DOHH2 (cell line): ENCODE results near the gene SPATA12.

Source experiments
- H3F3A ChIP-seq: fragments of 200-600 bp; sonication (generic), shearing (Covaris generic); 2 replicates; pipeline ENCODE4 v1.6.0; 2016; ENCODE audit warnings: antibody characterized with exemption, mild to moderate bottlenecking; ENCODE audit not compliant: control insufficient read depth, insufficient read depth
- H3K27ac ChIP-seq: fragments of 200-600 bp; sonication (generic); 2 replicates; pipeline ENCODE4 v1.5.1; 2014; ENCODE audit warnings: low read depth, mild to moderate bottlenecking, low read length, moderate library complexity
- H3K27me3 ChIP-seq: fragments of 200-600 bp; sonication (generic); 2 replicates; pipeline ENCODE4 v1.6.1; 2014; ENCODE audit warnings: mild to moderate bottlenecking, low read length, mixed read lengths; ENCODE audit not compliant: control insufficient read depth
- H3K36me3 ChIP-seq: fragments of 200-600 bp; sonication (generic); 2 replicates; pipeline ENCODE4 v1.6.1; 2014; ENCODE audit warnings: mild to moderate bottlenecking, low read length, moderate library complexity, mixed read lengths; ENCODE audit not compliant: control insufficient read depth
- H3K4me1 ChIP-seq: fragments of 200-600 bp; sonication (generic); 2 replicates; pipeline ENCODE4 v1.6.1; 2014; ENCODE audit warnings: mild to moderate bottlenecking, low read length, mixed read lengths; ENCODE audit not compliant: control insufficient read depth
- H3K4me2 ChIP-seq: fragments of 200-600 bp; sonication (generic); 2 replicates; pipeline ENCODE4 v1.6.0; 2014; ENCODE audit warnings: mild to moderate bottlenecking, low read length, moderate library complexity
- H3K4me3 ChIP-seq: fragments of 200-600 bp; sonication (generic); 2 replicates; pipeline ENCODE4 v1.5.1; 2014; ENCODE audit warnings: mild to moderate bottlenecking, low read length, mixed read lengths
- H3K79me2 ChIP-seq: fragments of 200-600 bp; sonication (generic); 2 replicates; pipeline ENCODE4 v1.6.1; 2014; ENCODE audit warnings: mild to moderate bottlenecking, low read length, mixed read lengths; ENCODE audit not compliant: control insufficient read depth
- H3K9me2 ChIP-seq: fragments of 200-600 bp; sonication (generic); replicated peaks from 2 replicates; pipeline ENCODE4 v1.6.1; 2014; ENCODE audit warnings: mild to moderate bottlenecking, low read length, mixed read lengths; ENCODE audit not compliant: control insufficient read depth
- H3K9me3 ChIP-seq: fragments of 200-600 bp; sonication (generic); 2 replicates; pipeline ENCODE4 v1.6.1; 2014; ENCODE audit warnings: antibody characterized with exemption, low read length, mixed read lengths; ENCODE audit not compliant: control insufficient read depth, insufficient read depth
- H4K20me1 ChIP-seq: fragments of 200-600 bp; sonication (generic); 2 replicates; pipeline ENCODE4 v1.6.0; 2014; ENCODE audit warnings: low read depth, mild to moderate bottlenecking, antibody characterized with exemption, low read length, moderate library complexity; ENCODE audit not compliant: control insufficient read depth, insufficient read depth
- CTCF ChIP-seq: fragments of 200-600 bp; sonication (generic); IDR thresholded peaks from one replicate; pipeline ENCODE4 v1.5.1; 2014; ENCODE audit warnings: antibody characterized with exemption, mild to moderate bottlenecking, low read depth, low read length; ENCODE audit not compliant: poor library complexity, severe bottlenecking
- EZH2phosphoT487 ChIP-seq: fragments of 200-600 bp; sonication (generic); IDR thresholded peaks from 2 replicates; pipeline ENCODE4 v1.6.1; 2017; ENCODE audit warnings: borderline replicate concordance, mild to moderate bottlenecking, antibody characterized with exemption, low read length, moderate library complexity, mixed read lengths

The SPATA12 gene

GRCh38 chr3:57110214-57110613 is 49.8 kb downstream of the SPATA12 start:
- Histone ChIP-seq H3F3A (no peaks in the 10 kb centered on the region), H3K4me1 (no peaks in the 10 kb centered on the region), H3K27ac (no peak overlapping the region), H3K79me2 (no peaks in the 10 kb centered on the region), H3K9me3 (no peaks in the 10 kb centered on the region), H3K4me3 (no peak overlapping the region), H3K4me2 (no peak overlapping the region), H3K36me3 (no peaks in the 10 kb centered on the region), H3K9me2 (no peaks in the 10 kb centered on the region), H4K20me1 (no peaks in the 10 kb centered on the region), H3K27me3 (peaks cover under 1% of the 10 kb centered on the region; the same call in 1 of the 2 replicates)
- TF ChIP-seq EZH2phosphoT487 (no peak), CTCF (no peak)

- Histone ChIP-seq H4K20me1 (no peaks in the 10 kb centered on the region), H3K79me2 (no peaks in the 10 kb centered on the region), H3K4me2 (no peak overlapping the region), H3K9me2 (no peaks in the 10 kb centered on the region), H3F3A (no peaks in the 10 kb centered on the region), H3K4me1 (no peaks in the 10 kb centered on the region), H3K27me3 (peaks cover 4% of the 10 kb centered on the region; the same call in 1 of the 2 replicates), H3K9me3 (no peaks in the 10 kb centered on the region), H3K4me3 (no peak overlapping the region), H3K27ac (no peak overlapping the region), H3K36me3 (no peaks in the 10 kb centered on the region)
- TF ChIP-seq EZH2phosphoT487 = no peak
Measured at GRCh38 chr3:57110798-57111197, 50.3 kb downstream of the SPATA12 start.

DNA sequence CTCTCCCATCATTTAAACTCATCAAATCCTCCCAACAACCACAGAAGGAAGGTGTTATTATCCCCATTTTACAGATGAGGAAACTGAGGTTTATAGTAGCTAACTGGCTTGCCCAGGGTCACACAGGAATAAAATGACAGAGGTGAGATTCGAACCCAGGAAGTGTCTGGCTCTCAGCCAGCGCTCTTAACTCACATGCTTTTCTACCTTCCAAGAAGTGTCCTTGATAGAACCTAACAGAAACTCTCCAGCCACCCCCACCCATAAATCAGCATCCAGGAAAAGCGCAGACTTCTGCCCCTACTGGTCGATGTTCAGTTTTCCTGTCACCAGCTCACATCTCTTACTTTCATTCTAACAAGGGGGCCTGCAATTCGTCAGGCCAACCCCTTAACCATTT is 51.7 kb downstream of the SPATA12 start:
- peak; percentile 62 for TF ChIP-seq CTCF
- no peak for TF ChIP-seq EZH2phosphoT487
- Histone ChIP-seq H4K20me1 (no peaks in the 10 kb centered on the region), H3K4me1 (no peaks in the 10 kb centered on the region), H3K9me2 (no peaks in the 10 kb centered on the region), H3K9me3 (no peaks in the 10 kb centered on the region), H3K27ac (no peak overlapping the region), H3K27me3 (peaks cover 4% of the 10 kb centered on the region; the same call in 1 of the 2 replicates), H3F3A (no peaks in the 10 kb centered on the region), H3K4me3 (no peak overlapping the region), H3K4me2 (no peak overlapping the region), H3K79me2 (no peaks in the 10 kb centered on the region), H3K36me3 (no peaks in the 10 kb centered on the region)

- TF ChIP-seq EZH2phosphoT487 (no peak), CTCF (no peak)
Measured at GRCh38 chr3:57116501-57116900, 56.0 kb downstream of the SPATA12 start.

More at GRCh38 chr3:57116501-57116900, 56.0 kb downstream of the SPATA12 start:
- no peak overlapping the region for H3K4me3 ChIP-seq
- H3F3A ChIP-seq = no peaks in the 10 kb centered on the region
- H3K4me1 ChIP-seq = no peaks in the 10 kb centered on the region
- no peaks in the 10 kb centered on the region for H3K36me3 ChIP-seq
- no peak overlapping the region for H3K27ac ChIP-seq
- no peak overlapping the region for H3K4me2 ChIP-seq
- no peaks in the 10 kb centered on the region for H3K9me3 ChIP-seq
- no peaks in the 10 kb centered on the region for H3K9me2 ChIP-seq
- no peaks in the 10 kb centered on the region for H3K79me2 ChIP-seq
- H3K27me3 ChIP-seq = peaks cover 21% of the 10 kb centered on the region
- no peaks in the 10 kb centered on the region for H4K20me1 ChIP-seq
